HepG2 (cell line): ENCODE data around the gene UBE2Q2. TPM values are rescaled to one million over a fixed set of nuclear protein-coding genes. Genes with fewer than 3 reads are reported as not detected.
A peak's percentile ranks its signal among the peaks of the same experiment; 100 is the strongest.

Experiments
- ATAD3A ChIP-seq: sonication (generic); formaldehyde crosslinking; IDR thresholded peaks from 2 replicates; pipeline ENCODE4 v1.4.0; 2020; ENCODE audit warnings: missing genetic modification reagents
- BRCA1 ChIP-seq: sonication (generic); formaldehyde crosslinking; IDR thresholded peaks from 2 replicates; pipeline ENCODE4 v1.4.0; 2020; ENCODE audit warnings: missing genetic modification reagents
- FOSL1 ChIP-seq: sonication (generic); formaldehyde crosslinking; IDR thresholded peaks from 2 replicates; pipeline ENCODE4 v1.9.0; 2021; ENCODE audit warnings: missing genetic modification reagents, borderline replicate concordance
- HMG20B ChIP-seq: conservative IDR thresholded peaks from 2 replicates; pipeline ENCODE4 v1.6.1; 2016; ENCODE audit warnings: missing genetic modification reagents, missing compliant biosample characterization
- MAFG ChIP-seq: sonication (generic); formaldehyde crosslinking; IDR thresholded peaks from 2 replicates; pipeline ENCODE4 v1.5.1; 2020; ENCODE audit warnings: mild to moderate bottlenecking, missing genetic modification reagents
- MED1 ChIP-seq: sonication (generic); formaldehyde crosslinking; IDR thresholded peaks from 2 replicates; pipeline ENCODE4 v1.4.0; 2020; ENCODE audit warnings: missing genetic modification reagents
- MTA1 ChIP-seq: sonication (generic); formaldehyde crosslinking; IDR thresholded peaks from 2 replicates; pipeline ENCODE4 v1.4.0; 2020; ENCODE audit warnings: missing genetic modification reagents, mild to moderate bottlenecking, borderline replicate concordance
- NFATC3 ChIP-seq: sonication (generic); formaldehyde crosslinking; IDR thresholded peaks from 2 replicates; pipeline ENCODE4 v1.5.1; 2020; ENCODE audit warnings: mild to moderate bottlenecking, missing genetic modification reagents
- STAT6 ChIP-seq: sonication (generic); formaldehyde crosslinking; IDR thresholded peaks from 2 replicates; pipeline ENCODE4 v1.4.0; 2020; ENCODE audit warnings: missing genetic modification reagents, mild to moderate bottlenecking, borderline replicate concordance
- TRIM22 ChIP-seq: fragments of 450-650 bp; IDR thresholded peaks from 2 replicates; pipeline ENCODE4 v1.6.1; 2017
- ZBTB42 ChIP-seq: sonication (generic); formaldehyde crosslinking; IDR thresholded peaks from 2 replicates; pipeline ENCODE4 v1.5.0; 2020; ENCODE audit warnings: mild to moderate bottlenecking, missing genetic modification reagents
- ZFYVE20 ChIP-seq: sonication (generic); formaldehyde crosslinking; IDR thresholded peaks from 2 replicates; pipeline ENCODE4 v1.8.0; 2023; ENCODE audit warnings: low read depth, mild to moderate bottlenecking, moderate library complexity, missing genetic modification reagents, borderline replicate concordance
- ZNF776 ChIP-seq: sonication (generic); formaldehyde crosslinking; IDR thresholded peaks from 2 replicates; pipeline ENCODE4 v1.4.0; 2020; ENCODE audit warnings: mild to moderate bottlenecking, missing genetic modification reagents
- polyA plus RNA-seq, 8 experiments: library from polyadenylated mRNA; depleted of rRNA in 3 of 8; stranded (reverse) in 7 of 8; unstranded in 1 of 8; fragments of >200 nt; fragmentation: Illumina TruSeq in 4 of 8; extraction: Trizol in 4 of 8; gene quantifications; 2 replicates each; pipeline versions ENCODE4 v1.2.1 to v1.2.3, GENCODE V29; 2011 to 2016; ENCODE audit warnings: low read depth in 4 of 8, missing spikeins in 1 of 8, mixed read lengths in 1 of 8; ENCODE audit not compliant: insufficient read depth in 1 of 8
- total RNA-seq, 5 experiments: library from RNA; depleted of rRNA; stranded (reverse); fragments of >200 nt; fragmentation: Illumina TruSeq; extraction: Trizol; gene quantifications; 2 replicates each; pipeline ENCODE4 v1.2.3, GENCODE V29; 2016; ENCODE audit warnings: low read depth in 1 of 5
- TF ChIP-seq, protein P1 (sequence below): sonication (generic); formaldehyde crosslinking; IDR thresholded peaks from 2 replicates; pipeline ENCODE4 v1.4.0; 2020; ENCODE audit warnings: mild to moderate bottlenecking, missing genetic modification reagents, borderline replicate concordance
- TF ChIP-seq, protein P2 (sequence below): sonication (generic); formaldehyde crosslinking; IDR thresholded peaks from 2 replicates; pipeline ENCODE4 v1.5.0; 2020; ENCODE audit warnings: missing genetic modification reagents
- TF ChIP-seq, protein P3 (sequence below): sonication (generic); formaldehyde crosslinking; conservative IDR thresholded peaks from 2 replicates; pipeline ENCODE4 v1.4.0; 2020; ENCODE audit warnings: missing genetic modification reagents

UBE2Q2 gene
- total and polyA plus RNA-seq, 2 of the 13 experiments (the other 11 are each of a cell fraction or from before 2014, with no cell fraction given) = 10.6 to 20.4 TPM

- TF ChIP-seq, protein P1, sequence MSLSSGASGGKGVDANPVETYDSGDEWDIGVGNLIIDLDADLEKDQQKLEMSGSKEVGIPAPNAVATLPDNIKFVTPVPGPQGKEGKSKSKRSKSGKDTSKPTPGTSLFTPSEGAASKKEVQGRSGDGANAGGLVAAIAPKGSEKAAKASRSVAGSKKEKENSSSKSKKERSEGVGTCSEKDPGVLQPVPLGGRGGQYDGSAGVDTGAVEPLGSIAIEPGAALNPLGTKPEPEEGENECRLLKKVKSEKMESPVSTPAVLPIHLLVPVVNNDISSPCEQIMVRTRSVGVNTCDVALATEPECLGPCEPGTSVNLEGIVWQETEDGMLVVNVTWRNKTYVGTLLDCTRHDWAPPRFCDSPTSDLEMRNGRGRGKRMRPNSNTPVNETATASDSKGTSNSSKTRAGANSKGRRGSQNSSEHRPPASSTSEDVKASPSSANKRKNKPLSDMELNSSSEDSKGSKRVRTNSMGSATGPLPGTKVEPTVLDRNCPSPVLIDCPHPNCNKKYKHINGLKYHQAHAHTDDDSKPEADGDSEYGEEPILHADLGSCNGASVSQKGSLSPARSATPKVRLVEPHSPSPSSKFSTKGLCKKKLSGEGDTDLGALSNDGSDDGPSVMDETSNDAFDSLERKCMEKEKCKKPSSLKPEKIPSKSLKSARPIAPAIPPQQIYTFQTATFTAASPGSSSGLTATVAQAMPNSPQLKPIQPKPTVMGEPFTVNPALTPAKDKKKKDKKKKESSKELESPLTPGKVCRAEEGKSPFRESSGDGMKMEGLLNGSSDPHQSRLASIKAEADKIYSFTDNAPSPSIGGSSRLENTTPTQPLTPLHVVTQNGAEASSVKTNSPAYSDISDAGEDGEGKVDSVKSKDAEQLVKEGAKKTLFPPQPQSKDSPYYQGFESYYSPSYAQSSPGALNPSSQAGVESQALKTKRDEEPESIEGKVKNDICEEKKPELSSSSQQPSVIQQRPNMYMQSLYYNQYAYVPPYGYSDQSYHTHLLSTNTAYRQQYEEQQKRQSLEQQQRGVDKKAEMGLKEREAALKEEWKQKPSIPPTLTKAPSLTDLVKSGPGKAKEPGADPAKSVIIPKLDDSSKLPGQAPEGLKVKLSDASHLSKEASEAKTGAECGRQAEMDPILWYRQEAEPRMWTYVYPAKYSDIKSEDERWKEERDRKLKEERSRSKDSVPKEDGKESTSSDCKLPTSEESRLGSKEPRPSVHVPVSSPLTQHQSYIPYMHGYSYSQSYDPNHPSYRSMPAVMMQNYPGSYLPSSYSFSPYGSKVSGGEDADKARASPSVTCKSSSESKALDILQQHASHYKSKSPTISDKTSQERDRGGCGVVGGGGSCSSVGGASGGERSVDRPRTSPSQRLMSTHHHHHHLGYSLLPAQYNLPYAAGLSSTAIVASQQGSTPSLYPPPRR = no peak; the same call in 1 of the 2 replicates
- TF ChIP-seq ZFYVE20 (CRISPR knock-in tag) = no peak
- no peak for TF ChIP-seq MED1 (CRISPR knock-in tag)
- peak; percentile 59; the same call in 1 of the 2 replicates for TF ChIP-seq ZNF776 (CRISPR knock-in tag)
- TF ChIP-seq ZBTB42 (CRISPR knock-in tag) = no peak; the same call in 1 of the 2 replicates
- peak; percentile 64; the same call in 1 of the 2 replicates for TF ChIP-seq MTA1
- TF ChIP-seq, protein P2, sequence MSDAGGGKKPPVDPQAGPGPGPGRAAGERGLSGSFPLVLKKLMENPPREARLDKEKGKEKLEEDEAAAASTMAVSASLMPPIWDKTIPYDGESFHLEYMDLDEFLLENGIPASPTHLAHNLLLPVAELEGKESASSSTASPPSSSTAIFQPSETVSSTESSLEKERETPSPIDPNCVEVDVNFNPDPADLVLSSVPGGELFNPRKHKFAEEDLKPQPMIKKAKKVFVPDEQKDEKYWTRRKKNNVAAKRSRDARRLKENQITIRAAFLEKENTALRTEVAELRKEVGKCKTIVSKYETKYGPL (CRISPR knock-in tag) = 0 out of 2 replicates have a peak, but pooled peaks have one; percentile 25
- TF ChIP-seq BRCA1 (CRISPR knock-in tag) = no peak
- no peak for TF ChIP-seq NFATC3 (CRISPR knock-in tag)
- no peak for TF ChIP-seq ATAD3A (CRISPR knock-in tag)
- TF ChIP-seq FOSL1 (CRISPR knock-in tag) = no peak
- TF ChIP-seq, protein P3, sequence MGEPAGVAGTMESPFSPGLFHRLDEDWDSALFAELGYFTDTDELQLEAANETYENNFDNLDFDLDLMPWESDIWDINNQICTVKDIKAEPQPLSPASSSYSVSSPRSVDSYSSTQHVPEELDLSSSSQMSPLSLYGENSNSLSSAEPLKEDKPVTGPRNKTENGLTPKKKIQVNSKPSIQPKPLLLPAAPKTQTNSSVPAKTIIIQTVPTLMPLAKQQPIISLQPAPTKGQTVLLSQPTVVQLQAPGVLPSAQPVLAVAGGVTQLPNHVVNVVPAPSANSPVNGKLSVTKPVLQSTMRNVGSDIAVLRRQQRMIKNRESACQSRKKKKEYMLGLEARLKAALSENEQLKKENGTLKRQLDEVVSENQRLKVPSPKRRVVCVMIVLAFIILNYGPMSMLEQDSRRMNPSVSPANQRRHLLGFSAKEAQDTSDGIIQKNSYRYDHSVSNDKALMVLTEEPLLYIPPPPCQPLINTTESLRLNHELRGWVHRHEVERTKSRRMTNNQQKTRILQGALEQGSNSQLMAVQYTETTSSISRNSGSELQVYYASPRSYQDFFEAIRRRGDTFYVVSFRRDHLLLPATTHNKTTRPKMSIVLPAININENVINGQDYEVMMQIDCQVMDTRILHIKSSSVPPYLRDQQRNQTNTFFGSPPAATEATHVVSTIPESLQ = no peak
- TF ChIP-seq STAT6 (CRISPR knock-in tag) = no peak
- no peak for TF ChIP-seq HMG20B (CRISPR knock-in tag)
- TF ChIP-seq MAFG (CRISPR knock-in tag) = no peak
- no peak for TF ChIP-seq TRIM22
Measured at GRCh38 chr15:75842722-75843677, at the start of gene UBE2Q2 (continued).
